ENCODE results near the gene NXN. TPM values are rescaled to one million over a fixed set of nuclear protein-coding genes. Genes with fewer than 3 reads are reported as not detected.
A peak's percentile ranks its signal among the peaks of the same experiment; 100 is the strongest.

NXN gene
- total RNA-seq, 1 experiment from 2014 or later, result not detected

DNA sequence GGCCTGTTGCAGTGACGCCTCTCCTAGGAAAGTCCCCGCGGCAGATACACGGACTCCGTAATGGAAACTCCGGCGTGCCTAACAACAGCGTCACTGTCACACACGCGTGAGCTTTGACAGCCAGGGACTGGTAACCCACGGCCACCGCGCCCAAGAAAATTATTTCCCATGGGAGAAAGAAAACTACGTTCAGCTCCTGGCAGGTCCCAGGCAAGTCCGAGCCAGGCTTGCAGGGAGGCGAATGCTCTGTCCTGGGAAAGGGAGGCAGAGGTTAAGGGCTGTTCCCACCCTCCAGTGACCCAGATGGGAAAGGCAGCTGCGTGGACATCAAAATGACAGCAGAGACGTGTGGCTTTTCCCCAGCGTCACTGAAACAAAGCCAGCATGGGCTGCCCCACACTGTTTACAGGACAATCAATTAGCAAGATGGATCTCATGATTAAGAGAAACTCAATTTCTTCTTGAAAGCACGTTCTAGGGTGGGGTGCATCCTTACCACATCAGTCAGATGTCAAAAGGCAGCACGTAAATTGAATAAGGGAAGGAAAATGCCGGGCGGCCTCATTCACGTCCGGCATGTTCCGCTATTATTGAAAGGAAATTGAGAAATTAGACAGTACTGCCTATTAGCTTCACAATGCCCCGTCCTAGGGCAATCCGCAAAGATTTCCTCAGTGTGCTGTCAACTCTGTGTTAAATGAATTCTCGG is 82.5 kb downstream of the NXN start:
- H2AFZ ChIP-seq (ENCODE audit: low read length), result no peak overlapping the region
- H4K20me1 ChIP-seq (ENCODE audit: insufficient read depth, low read depth, low read length), result no peaks in the 10 kb centered on the region
- no peak overlapping the region for H3K27ac ChIP-seq (ENCODE audit: low read length)
- H3K27me3 ChIP-seq (ENCODE audit: low read length), result no peaks in the 10 kb centered on the region
- no peaks in the 10 kb centered on the region for H3K36me3 ChIP-seq (ENCODE audit: insufficient read depth, low read length)
- H3K79me2 ChIP-seq (ENCODE audit: low read length), result no peaks in the 10 kb centered on the region
- H3K4me3 ChIP-seq (ENCODE audit: low read length), result no peak overlapping the region
- no peaks in the 10 kb centered on the region for H3K9me2 ChIP-seq (replicated peaks; ENCODE audit: insufficient read depth, low read length)
- no peaks in the 10 kb centered on the region for H3K4me1 ChIP-seq (ENCODE audit: low read length)
- no peak overlapping the region for H3K4me2 ChIP-seq (ENCODE audit: low read depth, low read length, poor library complexity, severe bottlenecking)
- no peak overlapping the region for H3K9ac ChIP-seq (ENCODE audit: low read length)
- no peaks in the 10 kb centered on the region for H3K9me3 ChIP-seq (ENCODE audit: low read length)
- DNase-seq, result peak; percentile 24

- Histone ChIP-seq H3K4me1 (ENCODE audit: low read length) (no peaks in the 10 kb centered on the region), H3K36me3 (ENCODE audit: insufficient read depth, low read length) (no peaks in the 10 kb centered on the region), H3K79me2 (ENCODE audit: low read length) (no peaks in the 10 kb centered on the region), H3K27ac (ENCODE audit: low read length) (no peak overlapping the region), H3K4me2 (ENCODE audit: low read depth, low read length, poor library complexity, severe bottlenecking) (no peak overlapping the region), H3K9me2 (replicated peaks; ENCODE audit: insufficient read depth, low read length) (no peaks in the 10 kb centered on the region), H4K20me1 (ENCODE audit: insufficient read depth, low read depth, low read length) (no peaks in the 10 kb centered on the region), H3K27me3 (ENCODE audit: low read length) (no peaks in the 10 kb centered on the region), H2AFZ (ENCODE audit: low read length) (no peak overlapping the region), H3K9me3 (ENCODE audit: low read length) (no peaks in the 10 kb centered on the region), H3K4me3 (ENCODE audit: low read length) (no peak overlapping the region), H3K9ac (ENCODE audit: low read length) (no peak overlapping the region)
- DNase-seq, result no peak
These were observed 83.1 kb downstream of the NXN start for GRCh38 chr17:896454-896853.

DNA sequence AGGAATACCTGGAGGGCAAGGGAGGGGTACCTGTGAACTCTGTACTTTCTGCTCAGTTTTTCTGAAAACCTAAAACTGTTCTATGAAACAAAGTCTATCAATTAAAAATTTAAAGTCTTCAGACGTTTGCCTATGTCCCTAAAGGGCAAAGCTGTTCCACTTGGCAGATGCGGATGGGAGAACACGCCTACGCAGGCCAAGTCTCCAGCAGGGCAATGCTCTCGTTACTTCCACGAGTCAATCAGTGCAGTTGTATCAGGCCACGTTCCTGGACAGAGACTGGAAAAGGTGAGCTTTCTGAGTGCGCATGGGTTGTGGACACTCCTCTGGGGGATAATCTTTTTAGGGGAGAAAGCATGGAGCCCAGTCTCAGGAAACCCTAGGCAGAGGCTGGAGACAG is 86.6 kb downstream of the NXN start:
- H2AFZ ChIP-seq (ENCODE audit: low read length), result no peak overlapping the region
- H3K79me2 ChIP-seq (ENCODE audit: low read length), result no peaks in the 10 kb centered on the region
- no peak overlapping the region for H3K9ac ChIP-seq (ENCODE audit: low read length)
- H3K9me2 ChIP-seq (replicated peaks; ENCODE audit: insufficient read depth, low read length), result no peaks in the 10 kb centered on the region
- no peaks in the 10 kb centered on the region for H3K27me3 ChIP-seq (ENCODE audit: low read length)
- H3K4me2 ChIP-seq (ENCODE audit: low read depth, low read length, poor library complexity, severe bottlenecking), result no peak overlapping the region
- peaks cover 14% of the 10 kb centered on the region for H3K4me1 ChIP-seq (ENCODE audit: low read length)
- H4K20me1 ChIP-seq (ENCODE audit: insufficient read depth, low read depth, low read length), result no peaks in the 10 kb centered on the region
- DNase-seq, result no peak
- H3K36me3 ChIP-seq (ENCODE audit: insufficient read depth, low read length), result no peaks in the 10 kb centered on the region
- no peak overlapping the region for H3K4me3 ChIP-seq (ENCODE audit: low read length)
- no peaks in the 10 kb centered on the region for H3K9me3 ChIP-seq (ENCODE audit: low read length)
- H3K27ac ChIP-seq (ENCODE audit: low read length), result no peak overlapping the region

DNA sequence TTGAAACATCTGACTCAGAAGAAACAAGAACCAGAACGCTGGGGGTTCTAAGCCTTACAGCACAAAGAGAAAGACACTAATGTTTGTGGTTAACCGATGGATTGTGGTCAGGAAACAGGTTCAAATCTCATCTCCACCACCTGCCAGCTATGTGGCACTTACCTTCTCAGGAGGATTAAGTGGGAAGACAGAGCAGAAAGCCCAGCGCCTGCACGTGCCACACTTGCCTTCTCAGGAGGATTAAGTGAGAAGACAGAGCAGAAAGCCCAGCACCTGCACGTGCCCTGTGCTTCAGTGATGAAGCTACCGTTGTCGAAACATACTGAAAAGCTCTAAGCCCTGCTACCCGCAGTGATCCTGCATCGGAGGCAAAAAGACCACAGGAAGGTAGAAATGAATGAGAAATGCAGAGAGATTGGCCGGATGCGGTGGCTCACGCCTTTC is 90.6 kb downstream of the NXN start:
- no peaks in the 10 kb centered on the region for H3K9me2 ChIP-seq (replicated peaks; ENCODE audit: insufficient read depth, low read length)
- H3K4me1 ChIP-seq (ENCODE audit: low read length), result peaks cover 14% of the 10 kb centered on the region
- no peaks in the 10 kb centered on the region for H3K36me3 ChIP-seq (ENCODE audit: insufficient read depth, low read length)
- H3K4me2 ChIP-seq (ENCODE audit: low read depth, low read length, poor library complexity, severe bottlenecking), result no peak overlapping the region
- no peak overlapping the region for H3K9ac ChIP-seq (ENCODE audit: low read length)
- peak; percentile 60 for DNase-seq
- no peak overlapping the region for H3K4me3 ChIP-seq (ENCODE audit: low read length)
- no peaks in the 10 kb centered on the region for H3K27me3 ChIP-seq (ENCODE audit: low read length)
- no peak overlapping the region for H2AFZ ChIP-seq (ENCODE audit: low read length)
- H3K79me2 ChIP-seq (ENCODE audit: low read length), result no peaks in the 10 kb centered on the region
- H3K9me3 ChIP-seq (ENCODE audit: low read length), result no peaks in the 10 kb centered on the region
- no peak overlapping the region; the same call in 1 of the 2 replicates for H3K27ac ChIP-seq (ENCODE audit: low read length)
- H4K20me1 ChIP-seq (ENCODE audit: insufficient read depth, low read depth, low read length), result no peaks in the 10 kb centered on the region

- Histone ChIP-seq H3K9me3 (ENCODE audit: low read length) (no peaks in the 10 kb centered on the region), H4K20me1 (ENCODE audit: insufficient read depth, low read depth, low read length) (no peaks in the 10 kb centered on the region), H3K36me3 (ENCODE audit: insufficient read depth, low read length) (no peaks in the 10 kb centered on the region), H3K4me1 (ENCODE audit: low read length) (peaks cover 14% of the 10 kb centered on the region), H3K9me2 (replicated peaks; ENCODE audit: insufficient read depth, low read length) (no peaks in the 10 kb centered on the region), H3K4me3 (ENCODE audit: low read length) (no peak overlapping the region), H3K79me2 (ENCODE audit: low read length) (no peaks in the 10 kb centered on the region), H2AFZ (ENCODE audit: low read length) (no peak overlapping the region), H3K27me3 (ENCODE audit: low read length) (no peaks in the 10 kb centered on the region), H3K4me2 (ENCODE audit: low read depth, low read length, poor library complexity, severe bottlenecking) (no peak overlapping the region), H3K9ac (ENCODE audit: low read length) (no peak overlapping the region), H3K27ac (ENCODE audit: low read length) (no peak overlapping the region)
- peak; percentile 27 for DNase-seq
These were observed 91.9 kb downstream of the NXN start for GRCh38 chr17:887551-888209.

DNA sequence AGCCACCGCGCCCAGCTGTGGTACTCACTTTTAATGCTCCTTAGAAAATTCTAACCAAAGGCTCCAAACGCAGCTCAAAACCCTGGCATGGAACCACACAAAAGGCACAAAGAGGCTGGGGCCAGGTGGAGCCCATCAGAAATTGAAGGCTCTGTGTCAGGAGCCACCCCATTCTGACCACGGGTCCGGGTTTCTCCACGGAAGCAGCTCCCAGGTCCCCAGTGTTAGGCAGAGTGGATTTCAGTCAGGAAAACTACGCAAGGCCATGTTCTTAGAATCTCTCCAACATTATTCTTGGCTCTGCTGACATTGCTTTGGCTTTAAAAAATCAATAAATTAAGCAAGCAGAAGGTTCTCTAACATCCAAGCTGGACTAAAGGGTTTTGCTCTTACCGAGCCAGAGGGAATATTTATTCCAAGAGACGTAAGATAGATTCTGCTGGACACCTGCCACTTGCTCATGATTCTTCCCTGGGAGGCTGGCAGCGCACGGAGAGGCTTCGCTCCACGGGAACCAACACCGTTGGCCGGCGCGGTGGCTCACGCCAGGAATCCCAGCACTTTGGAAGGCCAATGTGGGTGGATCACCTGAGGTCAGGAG is 93.5 kb downstream of the NXN start:
- H3K4me2 ChIP-seq (ENCODE audit: low read depth, low read length, poor library complexity, severe bottlenecking), result no peak overlapping the region
- no peak overlapping the region for H2AFZ ChIP-seq (ENCODE audit: low read length)
- H3K9ac ChIP-seq (ENCODE audit: low read length), result no peak overlapping the region
- H3K4me3 ChIP-seq (ENCODE audit: low read length), result no peak overlapping the region
- no peaks in the 10 kb centered on the region for H3K79me2 ChIP-seq (ENCODE audit: low read length)
- no peaks in the 10 kb centered on the region for H4K20me1 ChIP-seq (ENCODE audit: insufficient read depth, low read depth, low read length)
- H3K4me1 ChIP-seq (ENCODE audit: low read length), result peaks cover 15% of the 10 kb centered on the region
- H3K9me3 ChIP-seq (ENCODE audit: low read length), result no peaks in the 10 kb centered on the region
- H3K27ac ChIP-seq (ENCODE audit: low read length), result no peak overlapping the region
- no peaks in the 10 kb centered on the region for H3K27me3 ChIP-seq (ENCODE audit: low read length)
- H3K9me2 ChIP-seq (replicated peaks; ENCODE audit: insufficient read depth, low read length), result no peaks in the 10 kb centered on the region
- peak; percentile 34 for DNase-seq
- no peaks in the 10 kb centered on the region for H3K36me3 ChIP-seq (ENCODE audit: insufficient read depth, low read length)

- Histone ChIP-seq H3K9me3 (ENCODE audit: low read length) (no peaks in the 10 kb centered on the region), H3K4me3 (ENCODE audit: low read length) (no peak overlapping the region), H3K4me2 (ENCODE audit: low read depth, low read length, poor library complexity, severe bottlenecking) (no peak overlapping the region), H4K20me1 (ENCODE audit: insufficient read depth, low read depth, low read length) (no peaks in the 10 kb centered on the region), H3K27ac (ENCODE audit: low read length) (no peak overlapping the region), H3K79me2 (ENCODE audit: low read length) (no peaks in the 10 kb centered on the region), H3K4me1 (ENCODE audit: low read length) (peaks cover 8% of the 10 kb centered on the region), H3K27me3 (ENCODE audit: low read length) (no peaks in the 10 kb centered on the region), H3K36me3 (ENCODE audit: insufficient read depth, low read length) (no peaks in the 10 kb centered on the region), H3K9ac (ENCODE audit: low read length) (no peak overlapping the region), H2AFZ (ENCODE audit: low read length) (no peak overlapping the region), H3K9me2 (replicated peaks; ENCODE audit: insufficient read depth, low read length) (no peaks in the 10 kb centered on the region)
- peak; percentile 26 for DNase-seq
These were observed 96.0 kb downstream of the NXN start for GRCh38 chr17:883586-883962.

DNA sequence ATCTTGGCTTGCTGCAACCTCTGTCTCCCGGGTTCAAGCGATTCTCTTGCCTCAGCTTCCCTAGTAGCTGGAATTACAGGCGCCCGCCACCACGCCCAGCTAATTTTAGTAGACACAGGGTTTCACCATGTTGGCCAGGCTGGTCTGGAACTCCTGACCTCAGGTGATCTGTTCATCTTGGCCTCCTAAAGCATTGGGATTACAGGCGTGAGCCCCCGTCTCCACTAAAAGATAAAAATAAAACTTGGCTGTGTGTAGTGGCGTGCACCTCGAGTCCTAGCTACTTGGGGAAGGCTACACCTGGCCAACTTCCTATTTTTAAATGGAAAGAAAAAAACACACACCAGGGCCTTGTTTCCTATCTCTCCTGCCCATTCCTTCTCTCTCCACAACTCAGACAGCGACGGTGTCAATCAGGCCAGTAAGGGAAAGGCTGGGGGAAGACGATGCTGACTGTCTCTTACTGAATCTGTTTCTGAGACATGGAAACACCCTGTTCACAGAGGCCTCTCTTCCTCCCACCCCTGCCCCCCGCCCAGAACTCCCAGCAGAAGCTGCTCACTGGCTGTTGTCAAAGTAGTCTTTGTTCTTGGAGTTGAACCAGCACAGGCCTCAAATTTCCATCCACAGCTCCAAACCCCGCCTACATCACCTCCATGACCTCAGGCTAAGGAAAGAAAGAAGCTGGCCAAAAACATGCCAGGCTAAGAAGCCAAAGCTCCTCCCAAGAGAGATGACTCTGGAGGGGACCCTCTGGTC is 96.6 kb downstream of the NXN start:
- Histone ChIP-seq H3K9ac (ENCODE audit: low read length) (no peak overlapping the region), H3K4me2 (ENCODE audit: low read depth, low read length, poor library complexity, severe bottlenecking) (no peak overlapping the region), H3K9me3 (ENCODE audit: low read length) (no peaks in the 10 kb centered on the region), H3K4me1 (ENCODE audit: low read length) (peaks cover 8% of the 10 kb centered on the region), H3K4me3 (ENCODE audit: low read length) (no peak overlapping the region), H3K79me2 (ENCODE audit: low read length) (no peaks in the 10 kb centered on the region), H4K20me1 (ENCODE audit: insufficient read depth, low read depth, low read length) (no peaks in the 10 kb centered on the region), H3K27me3 (ENCODE audit: low read length) (no peaks in the 10 kb centered on the region), H2AFZ (ENCODE audit: low read length) (no peak overlapping the region), H3K9me2 (replicated peaks; ENCODE audit: insufficient read depth, low read length) (no peaks in the 10 kb centered on the region), H3K36me3 (ENCODE audit: insufficient read depth, low read length) (no peaks in the 10 kb centered on the region), H3K27ac (ENCODE audit: low read length) (no peak overlapping the region)
- DNase-seq, result peak; percentile 35
